ENCODE measurements around the gene KRT76.

DNA sequence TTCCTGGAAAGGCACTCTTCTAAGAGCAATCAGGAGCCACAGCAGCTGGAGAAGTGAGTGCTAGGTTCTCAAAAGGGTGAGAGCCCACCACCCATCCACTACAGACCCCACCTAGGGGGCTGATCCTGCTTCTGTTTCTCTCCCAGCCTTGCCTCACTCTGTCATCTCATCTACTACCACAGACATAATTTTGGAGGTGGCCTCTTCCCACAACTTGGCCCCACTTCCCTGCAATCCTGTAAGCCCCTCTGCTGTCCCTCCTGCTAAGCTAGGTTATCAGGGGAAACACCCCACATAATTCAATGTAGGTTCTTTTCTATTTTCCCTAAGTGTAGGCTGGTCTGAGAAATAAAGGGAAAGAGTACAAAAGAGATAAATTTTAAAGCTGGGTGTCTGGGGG is 16.5 kb downstream of the KRT76 start:
- TF ChIP-seq CTCF (IDR thresholded peaks at IDR 0.05; ENCODE audit: low read depth, low read length) (no peak), MYC (IDR thresholded peaks at IDR 0.05; ENCODE audit: low read depth, low read length) (no peak)

All from NB4 (cell line).